CD4-positive, alpha-beta T cell (primary cell): ENCODE data around the gene TBC1D22A. TPM values are rescaled to one million over a fixed set of nuclear protein-coding genes. Genes with fewer than 3 reads are reported as not detected.

Source experiments
- ATAC-seq: fragments of 200-7000 bp; cut with Tn5 transposase; one replicate; pipeline ENCODE4 v1.10.0; 2022; ENCODE audit warnings: mild to moderate bottlenecking; ENCODE audit not compliant: poor library complexity
- CTCF ChIA-PET: fragments of 350-600 bp; sonication (Branson Sonifier 250); formaldehyde crosslinking; loops from one replicate; lab custom pipeline; 2021; ENCODE audit warnings: antibody characterized with exemption, inconsistent platforms; lab: Charles Lee
- POLR2A ChIA-PET: fragments of 350-600 bp; sonication (Branson Sonifier 250); formaldehyde crosslinking; loops from one replicate; lab custom pipeline; 2021; ENCODE audit warnings: antibody characterized with exemption, inconsistent platforms; lab: Charles Lee
- DNase-seq, 14 experiments: peaks; one replicate each; pipeline ENCODE4 v3.0.0-alpha.2; 2013 to 2020; ENCODE audit warnings: mixed read lengths in 2 of 14
- H3K27ac ChIP-seq, 2 donors: one replicate each; pipeline versions ENCODE4 v1.5.1 to v1.7.0; 2013; ENCODE audit warnings: low read length in 2 of 2, low read depth in 1 of 2, mild to moderate bottlenecking in 1 of 2
- H3K27me3 ChIP-seq, 2 experiments: 1 replicate in 1 of 2; 2 replicates in 1 of 2; pipeline versions ENCODE4 v1.6.1 to v1.7.0; 2013; ENCODE audit warnings: low read length in 2 of 2, control low read depth in 1 of 2, mild to moderate bottlenecking in 1 of 2, moderate library complexity in 1 of 2; ENCODE audit not compliant: insufficient read depth in 2 of 2, control insufficient read depth in 1 of 2
- H3K36me3 ChIP-seq: one replicate; pipeline ENCODE4 v1.6.1; 2013; ENCODE audit warnings: low read length, control low read depth; ENCODE audit not compliant: insufficient read depth
- H3K4me1 ChIP-seq: one replicate; pipeline ENCODE4 v1.6.1; 2013; ENCODE audit warnings: low read length, control low read depth; ENCODE audit not compliant: insufficient read depth
- H3K4me3 ChIP-seq: one replicate; pipeline ENCODE4 v1.5.1; 2013; ENCODE audit warnings: mild to moderate bottlenecking, low read length, moderate library complexity
- H3K9me3 ChIP-seq, 2 experiments: 1 replicate in 1 of 2; 2 replicates in 1 of 2; pipeline versions ENCODE4 v1.6.1 to v1.7.0; 2013; ENCODE audit warnings: low read length in 2 of 2, mild to moderate bottlenecking in 2 of 2, control low read depth in 1 of 2, moderate library complexity in 1 of 2; ENCODE audit not compliant: control insufficient read depth in 1 of 2, insufficient read depth in 1 of 2
- H3K27ac Mint-ChIP-seq: one replicate; pipeline ENCODE4 v1.8.0; 2020; ENCODE audit warnings: mixed read lengths
- H3K27me3 Mint-ChIP-seq: one replicate; pipeline ENCODE4 v1.8.0; 2021; ENCODE audit warnings: mixed read lengths
- H3K36me3 Mint-ChIP-seq: one replicate; pipeline ENCODE4 v1.8.0; 2021; ENCODE audit warnings: low read depth, mixed read lengths
- H3K4me1 Mint-ChIP-seq: one replicate; pipeline ENCODE4 v1.8.0; 2021; ENCODE audit warnings: low read depth, mixed read lengths
- H3K4me3 Mint-ChIP-seq: one replicate; pipeline ENCODE4 v1.8.0; 2020; ENCODE audit warnings: mild to moderate bottlenecking, mixed read lengths
- H3K9me3 Mint-ChIP-seq: one replicate; pipeline ENCODE4 v1.8.0; 2020; ENCODE audit warnings: mixed read lengths
- intact Hi-C, 2 experiments: fragments of 100-400 bp; cut with DNase I in 1 of 2; cut with micrococcal nuclease in 1 of 2; formaldehyde crosslinking; loops; one replicate each; pipeline versions ENCODE4 v1.15.1 to v1.9.0; 2023 to 2025; cut with DNase I, micrococcal nuclease
- total RNA-seq, 174 experiments: library from RNA in 2 of 174; stranded (reverse) in 2 of 174; gene quantifications; one replicate each; pipeline ENCODE4 v1.2.3 and lab custom pipeline; 2021 to 2026
- TF ChIP-seq, protein P1 (sequence below): fragments of 200-600 bp; IDR thresholded peaks from one replicate; pipeline ENCODE4 v1.8.0; 2022; ENCODE audit warnings: antibody characterized with exemption, mild to moderate bottlenecking

Gene TBC1D22A
- total RNA-seq, 2 experiments from 2014 or later, result 27.1 to 31.7 TPM

DNA sequence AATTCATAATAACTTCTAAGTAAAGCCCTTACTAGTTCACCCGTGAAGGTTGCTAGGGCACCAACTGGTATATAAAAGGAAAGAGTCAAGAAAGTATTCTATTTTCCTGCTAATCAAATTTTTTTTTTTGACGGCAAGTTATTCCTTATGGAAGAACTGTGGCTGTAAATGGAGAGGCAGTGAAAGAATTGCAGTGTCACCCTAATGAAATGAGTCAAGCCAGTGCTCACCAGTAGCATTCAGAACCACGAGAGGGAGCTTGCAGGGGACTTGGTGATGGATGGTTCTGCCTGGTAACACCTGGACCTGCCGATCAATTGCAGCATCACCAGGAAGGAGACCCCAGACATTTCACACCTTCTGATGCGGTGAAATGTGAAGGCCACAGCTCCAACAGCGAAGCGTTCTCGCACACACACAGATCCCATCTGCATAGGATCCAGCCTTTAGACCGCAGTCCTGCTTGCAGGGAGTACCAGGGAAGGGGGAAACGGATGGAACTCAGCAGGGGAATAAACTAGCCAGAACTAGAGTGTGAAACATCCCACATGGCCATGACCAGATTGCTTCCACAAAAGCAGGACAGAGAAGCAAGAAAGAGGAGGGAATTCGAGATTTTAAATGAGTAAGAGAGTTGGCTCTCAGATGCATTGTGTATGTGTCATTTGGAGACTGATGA lies 326.2 kb downstream of the TBC1D22A start:
- Histone ChIP-seq H3K4me1 (peaks cover 27% of the 10 kb centered on the region), H3K36me3 (no peaks in the 10 kb centered on the region), H3K27ac (no peak overlapping the region), H3K27me3 (no peaks in the 10 kb centered on the region), H3K4me3 (no peak overlapping the region), H3K9me3 (peaks cover 0 to 22% of the 10 kb centered on the region in 2 experiments)
- intact Hi-C loops, result no loop called here
- ChIA-PET CTCF (no interaction called here), POLR2A (no interaction called here)
- H3K27ac Mint-ChIP-seq, result peak overlapping the region; percentile 8
- H3K36me3 Mint-ChIP-seq, result peaks cover 11% of the 10 kb centered on the region
- TF ChIP-seq, protein P1, sequence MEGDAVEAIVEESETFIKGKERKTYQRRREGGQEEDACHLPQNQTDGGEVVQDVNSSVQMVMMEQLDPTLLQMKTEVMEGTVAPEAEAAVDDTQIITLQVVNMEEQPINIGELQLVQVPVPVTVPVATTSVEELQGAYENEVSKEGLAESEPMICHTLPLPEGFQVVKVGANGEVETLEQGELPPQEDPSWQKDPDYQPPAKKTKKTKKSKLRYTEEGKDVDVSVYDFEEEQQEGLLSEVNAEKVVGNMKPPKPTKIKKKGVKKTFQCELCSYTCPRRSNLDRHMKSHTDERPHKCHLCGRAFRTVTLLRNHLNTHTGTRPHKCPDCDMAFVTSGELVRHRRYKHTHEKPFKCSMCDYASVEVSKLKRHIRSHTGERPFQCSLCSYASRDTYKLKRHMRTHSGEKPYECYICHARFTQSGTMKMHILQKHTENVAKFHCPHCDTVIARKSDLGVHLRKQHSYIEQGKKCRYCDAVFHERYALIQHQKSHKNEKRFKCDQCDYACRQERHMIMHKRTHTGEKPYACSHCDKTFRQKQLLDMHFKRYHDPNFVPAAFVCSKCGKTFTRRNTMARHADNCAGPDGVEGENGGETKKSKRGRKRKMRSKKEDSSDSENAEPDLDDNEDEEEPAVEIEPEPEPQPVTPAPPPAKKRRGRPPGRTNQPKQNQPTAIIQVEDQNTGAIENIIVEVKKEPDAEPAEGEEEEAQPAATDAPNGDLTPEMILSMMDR, result no peak
- peaks cover 40% of the 10 kb centered on the region for H3K4me1 Mint-ChIP-seq
- no peaks in the 10 kb centered on the region for H3K27me3 Mint-ChIP-seq
- no peak for DNase-seq
- no peaks in the 10 kb centered on the region for H3K9me3 Mint-ChIP-seq
- no peak for ATAC-seq
- H3K4me3 Mint-ChIP-seq, result peak overlapping the region; percentile 42

DNA sequence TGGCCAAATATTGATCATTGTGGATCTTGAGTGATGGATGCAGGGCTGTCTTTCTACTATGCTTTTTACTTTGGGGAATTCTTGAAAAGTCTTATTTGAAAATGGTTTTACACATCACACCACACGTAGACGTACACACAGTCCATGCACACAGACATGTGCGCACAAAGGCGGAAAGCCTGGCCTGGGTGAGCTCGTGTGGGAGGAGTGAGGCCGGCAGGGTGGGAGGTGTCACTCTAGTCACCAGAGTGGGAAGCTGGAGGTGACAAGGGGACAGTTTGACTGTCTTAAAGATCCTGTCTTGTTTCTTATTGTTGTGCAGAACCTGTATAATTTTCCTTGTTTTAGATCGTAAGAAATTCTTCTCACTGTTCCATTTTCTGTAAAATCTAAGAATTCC lies 326.9 kb downstream of the TBC1D22A start:
- Mint-ChIP-seq H3K27ac (peak overlapping the region; percentile 8), H3K4me3 (peak overlapping the region; percentile 42), H3K27me3 (no peaks in the 10 kb centered on the region), H3K4me1 (peaks cover 48% of the 10 kb centered on the region), H3K36me3 (peaks cover 16% of the 10 kb centered on the region), H3K9me3 (no peaks in the 10 kb centered on the region)
- DNase-seq, result no peak
- intact Hi-C loops, result no loop called here
- Histone ChIP-seq H3K27me3 (no peaks in the 10 kb centered on the region), H3K36me3 (no peaks in the 10 kb centered on the region), H3K4me1 (peaks cover 27% of the 10 kb centered on the region), H3K4me3 (no peak overlapping the region), H3K27ac (no peak overlapping the region), H3K9me3 (peaks cover 0 to 22% of the 10 kb centered on the region in 2 experiments)
- no peak for ATAC-seq
- CTCF ChIA-PET, result no interaction called here
- POLR2A ChIA-PET, result interaction anchor here (0.6 kb wide), 1 partner anchor 1009 kb away, joined by 3 read pairs; no protein-coding TSS in a partner anchor
- TF ChIP-seq, protein P1, result no peak

DNA sequence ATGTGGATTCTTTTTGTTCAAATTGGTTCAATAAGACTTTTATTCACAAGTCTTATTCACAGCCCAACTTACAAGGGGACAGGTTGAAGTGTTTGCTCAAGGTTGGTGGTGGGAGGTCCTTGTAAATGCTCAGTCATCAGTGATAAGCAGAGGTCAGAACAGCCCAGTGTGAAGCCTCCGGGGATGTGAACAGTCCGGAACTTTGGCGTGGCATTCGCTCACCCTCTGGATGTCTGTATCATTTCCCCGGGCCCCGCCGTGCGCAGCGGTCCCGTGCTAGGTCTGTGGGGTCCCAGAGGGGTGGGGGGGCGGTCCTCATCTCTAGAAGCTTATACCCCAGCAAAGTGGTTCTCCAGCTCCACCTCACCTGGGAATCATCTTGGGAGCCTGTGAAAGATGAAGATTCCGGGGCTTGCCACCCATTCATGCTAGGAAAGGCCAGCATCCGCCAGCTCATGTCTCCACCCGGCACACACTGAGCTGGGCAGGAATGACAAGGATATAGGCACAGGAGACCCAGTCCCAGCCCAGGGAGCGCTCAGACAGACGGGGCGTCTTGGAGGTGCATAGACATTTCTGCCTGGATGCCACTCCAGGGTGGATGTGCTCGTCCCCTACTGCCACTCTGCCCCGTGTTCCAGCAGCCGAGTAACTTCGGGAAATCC lies 327.5 kb downstream of the TBC1D22A start:
- POLR2A ChIA-PET, result interaction anchor here (0.6 kb wide), 1 partner anchor 1009 kb away, joined by 3 read pairs; no protein-coding TSS in a partner anchor
- no peak for DNase-seq
- Mint-ChIP-seq H3K4me3 (no peak overlapping the region), H3K9me3 (no peaks in the 10 kb centered on the region), H3K27me3 (no peaks in the 10 kb centered on the region), H3K36me3 (peaks cover 21% of the 10 kb centered on the region), H3K27ac (peak overlapping the region; percentile 89), H3K4me1 (peaks cover 53% of the 10 kb centered on the region)
- peaks cover 27% of the 10 kb centered on the region for H3K4me1 ChIP-seq
- no peaks in the 10 kb centered on the region for H3K27me3 ChIP-seq
- CTCF ChIA-PET, result no interaction called here
- intact Hi-C loops, result no loop called here
- H3K36me3 ChIP-seq, result no peaks in the 10 kb centered on the region
- H3K9me3 ChIP-seq, result peaks cover 0 to 22% of the 10 kb centered on the region in 2 experiments
- H3K27ac ChIP-seq, result no peak overlapping the region
- no peak for ATAC-seq
- peak overlapping the region; percentile 39 for H3K4me3 ChIP-seq
- TF ChIP-seq, protein P1, result no peak
